B cell (primary cell): ENCODE results near the gene CTNNA2. TPM values are rescaled to one million over a fixed set of nuclear protein-coding genes. Genes with fewer than 3 reads are reported as not detected.

Experiments used
- ATAC-seq: fragments of 200-7000 bp; cut with Tn5 transposase; one replicate; pipeline ENCODE4 v1.10.0; 2021; ENCODE audit warnings: low read depth, mild to moderate bottlenecking, moderate number of reproducible peaks, moderate library complexity
- CTCF ChIA-PET: fragments of 350-600 bp; sonication (Branson Sonifier 250); formaldehyde crosslinking; loops from one replicate; lab custom pipeline; 2021; ENCODE audit warnings: antibody characterized with exemption, inconsistent platforms; lab: Charles Lee
- POLR2A ChIA-PET: fragments of 350-600 bp; sonication (Branson Sonifier 250); formaldehyde crosslinking; loops from one replicate; lab custom pipeline; 2021; ENCODE audit warnings: antibody characterized with exemption; lab: Charles Lee
- DNase-seq: peaks from one replicate; pipeline ENCODE4 v3.0.0; 2013
- H2AFZ ChIP-seq: 2 replicates; pipeline ENCODE4 v1.6.1; 2012; ENCODE audit warnings: mild to moderate bottlenecking, low read depth, low read length; ENCODE audit not compliant: insufficient read depth, poor library complexity, severe bottlenecking
- H3K27ac ChIP-seq, 2 donors: 1 replicate in 1 of 2; 2 replicates in 1 of 2; pipeline ENCODE4 v1.5.1; 2012 to 2013; ENCODE audit warnings: low read length in 2 of 2, mild to moderate bottlenecking in 2 of 2, moderate library complexity in 1 of 2
- H3K27me3 ChIP-seq, 4 experiments: fragments of 200-600 bp in 1 of 4; sonication (generic) in 1 of 4; replicated peaks in 1 of 4; 1 replicate in 2 of 4; 2 replicates in 2 of 4; pipeline versions ENCODE4 v1.6.1 to v1.7.0; 2013 to 2016; ENCODE audit warnings: low read length in 3 of 4, mild to moderate bottlenecking in 2 of 4, mixed read lengths in 1 of 4, moderate library complexity in 1 of 4; ENCODE audit not compliant: insufficient read depth in 4 of 4, control insufficient read depth in 3 of 4; ENCODE audit errors: control extremely low read depth in 1 of 4
- H3K36me3 ChIP-seq, 2 experiments: replicated peaks in 1 of 2; 1 replicate in 1 of 2; 2 replicates in 1 of 2; pipeline versions ENCODE4 v1.6.1 to v1.7.1; 2013; ENCODE audit warnings: low read length in 1 of 2; ENCODE audit not compliant: insufficient read depth in 2 of 2, control insufficient read depth in 1 of 2; ENCODE audit errors: control extremely low read depth in 1 of 2, extremely low read depth in 1 of 2
- H3K4me1 ChIP-seq, 2 donors: fragments of 200-600 bp in 1 of 2; sonication (generic) in 1 of 2; 1 replicate in 1 of 2; 2 replicates in 1 of 2; pipeline versions ENCODE4 v1.5.1 to v1.6.1; 2013 to 2017; ENCODE audit warnings: low read length in 2 of 2; ENCODE audit not compliant: control insufficient read depth in 2 of 2, insufficient read depth in 2 of 2
- H3K4me2 ChIP-seq: replicated peaks from 2 replicates; pipeline ENCODE3; 2012; ENCODE audit warnings: mild to moderate bottlenecking, low read depth, low read length; ENCODE audit not compliant: poor library complexity, severe bottlenecking
- H3K4me3 ChIP-seq, 5 experiments: fragments of 200-600 bp in 1 of 5; sonication (generic) in 1 of 5; 1 replicate in 3 of 5; 2 replicates in 2 of 5; pipeline versions ENCODE4 v1.5.1 to v1.7.0; 2011 to 2016; ENCODE audit warnings: low read length in 4 of 5, mild to moderate bottlenecking in 4 of 5, low read depth in 2 of 5, control low read depth in 1 of 5, moderate library complexity in 1 of 5; ENCODE audit not compliant: insufficient read depth in 1 of 5; ENCODE audit errors: control extremely low read depth in 1 of 5, extremely low read depth in 1 of 5
- H3K79me2 ChIP-seq: fragments of 200-600 bp; sonication (generic); one replicate; pipeline ENCODE4 v1.6.0; 2016; ENCODE audit warnings: low read length; ENCODE audit not compliant: control insufficient read depth, insufficient read depth
- H3K9ac ChIP-seq: fragments of 200-600 bp; sonication (generic); 2 replicates; pipeline ENCODE4 v1.6.1; 2017; ENCODE audit warnings: mild to moderate bottlenecking, low read length, moderate library complexity
- H3K9me3 ChIP-seq, 3 donors: one replicate each; pipeline versions ENCODE4 v1.6.1 to v1.7.1; 2013; ENCODE audit warnings: low read length in 2 of 3; ENCODE audit not compliant: control insufficient read depth in 2 of 3, insufficient read depth in 1 of 3; ENCODE audit errors: control extremely low read depth in 1 of 3
- H4K20me1 ChIP-seq: 2 replicates; pipeline ENCODE4 v1.6.0; 2012; ENCODE audit warnings: mild to moderate bottlenecking, low read length; ENCODE audit not compliant: insufficient read depth, control insufficient read depth, poor library complexity, severe bottlenecking
- H3K27ac Mint-ChIP-seq: one replicate; pipeline ENCODE4 v1.8.0; 2021; ENCODE audit warnings: mixed read lengths
- H3K27me3 Mint-ChIP-seq: one replicate; pipeline ENCODE4 v1.8.0; 2021; ENCODE audit warnings: mixed read lengths
- H3K4me1 Mint-ChIP-seq: one replicate; pipeline ENCODE4 v1.8.0; 2021; ENCODE audit warnings: mixed read lengths
- H3K4me3 Mint-ChIP-seq: one replicate; pipeline ENCODE4 v1.8.0; 2021; ENCODE audit warnings: mixed read lengths
- H3K9me3 Mint-ChIP-seq: one replicate; pipeline ENCODE4 v1.8.0; 2022; ENCODE audit warnings: mixed read lengths; ENCODE audit not compliant: insufficient read depth
- CTCF ChIP-seq: fragments of 200-600 bp; IDR thresholded peaks from one replicate; pipeline ENCODE4 v1.8.0; 2022; ENCODE audit warnings: antibody characterized with exemption, mild to moderate bottlenecking
- EZH2 ChIP-seq: IDR thresholded peaks from 2 replicates; pipeline ENCODE4 v1.6.1; 2012; ENCODE audit warnings: borderline replicate concordance, low read depth, mild to moderate bottlenecking, moderate library complexity, low read length; ENCODE audit not compliant: insufficient read depth, poor library complexity, severe bottlenecking
- WGBS: methylation state at CpG from one replicate; pipeline ENCODE4 v1.1.5; 2013; ENCODE audit warnings: missing lambda C conversion rate; ENCODE audit not compliant: insufficient coverage; 5-methylcytosine and 5-hydroxymethylcytosine counted together
- intact Hi-C: fragments of 100-400 bp; cut with micrococcal nuclease; formaldehyde crosslinking; loops from one replicate; pipeline ENCODE4 v1.10.0; 2022
- polyA plus RNA-seq: library from polyadenylated mRNA; depleted of rRNA; stranded (reverse); fragments of >200 nt; gene quantifications from 2 replicates; pipeline ENCODE4 v1.2.3, GENCODE V29; 2012
- total RNA-seq, 2 donors: library from RNA; stranded (reverse); fragments of 120-200 nt in 1 of 2; gene quantifications; 1 replicate in 1 of 2; 2 replicates in 1 of 2; pipeline versions ENCODE4 v1.2.3 to v1.2.4, GENCODE V29; 2013 to 2022

CTNNA2 gene
- total and polyA plus RNA-seq, 2 donors (not counting 1 experiment from before 2014, with no cell fraction given): not detected

GRCh38 chr2:80164375-80164774 is 651.5 kb downstream of the CTNNA2 start:
- Histone ChIP-seq H3K9me3 (peaks cover 0 to 6% (median 0%) of the 10 kb centered on the region in 3 donors), H3K4me3 (no peak overlapping the region), H3K4me1 (no peaks in the 10 kb centered on the region), H3K9ac (no peak overlapping the region), H3K36me3 (no peaks in the 10 kb centered on the region), H3K4me2 (no peak overlapping the region), H3K27ac (no peak overlapping the region), H3K79me2 (no peaks in the 10 kb centered on the region), H2AFZ (no peak overlapping the region), H4K20me1 (no peaks in the 10 kb centered on the region), H3K27me3 (no peaks in the 10 kb centered on the region)
- H3K4me3 Mint-ChIP-seq: no peak overlapping the region
- CTCF ChIA-PET: no interaction called here
- intact Hi-C loops: no loop called here
- POLR2A ChIA-PET: no interaction called here
- TF ChIP-seq CTCF (no peak), EZH2 (no peak)
- ATAC-seq: no peak
- WGBS: no CpG with 5 or more reads among the region's 1 CpG
- H3K27me3 Mint-ChIP-seq: no peaks in the 10 kb centered on the region
- no peak overlapping the region for H3K27ac Mint-ChIP-seq
- no peak for DNase-seq
- no peaks in the 10 kb centered on the region for H3K4me1 Mint-ChIP-seq
- H3K9me3 Mint-ChIP-seq: no peaks in the 10 kb centered on the region

- POLR2A ChIA-PET: no interaction called here
- Histone ChIP-seq H3K27me3 (no peaks in the 10 kb centered on the region), H3K4me3 (no peak overlapping the region), H3K79me2 (no peaks in the 10 kb centered on the region), H3K9me3 (peaks cover 0 to 6% (median 0%) of the 10 kb centered on the region in 3 donors), H3K9ac (no peak overlapping the region), H4K20me1 (no peaks in the 10 kb centered on the region), H3K4me1 (no peaks in the 10 kb centered on the region), H3K27ac (no peak overlapping the region), H3K4me2 (no peak overlapping the region), H2AFZ (no peak overlapping the region), H3K36me3 (no peaks in the 10 kb centered on the region)
- Mint-ChIP-seq H3K9me3 (no peaks in the 10 kb centered on the region), H3K4me1 (no peaks in the 10 kb centered on the region), H3K4me3 (no peak overlapping the region), H3K27ac (no peak overlapping the region), H3K27me3 (no peaks in the 10 kb centered on the region)
- CTCF ChIA-PET: no interaction called here
- WGBS: no CpG with 5 or more reads among the region's 3 CpGs
- intact Hi-C loops: no loop called here
- no peak for DNase-seq
- no peak for TF ChIP-seq EZH2
- TF ChIP-seq CTCF: no peak
- no peak for ATAC-seq
Measured at GRCh38 chr2:80166483-80167171, 653.8 kb downstream of the CTNNA2 start.
